Retina (tissue), 1 donor: ENCODE data around the gene HOXA3.

ENCODE experiments used
- DNase-seq: peaks from one replicate; pipeline ENCODE4 v3.0.0-alpha.2; 2016

The HOXA3 gene

DNA sequence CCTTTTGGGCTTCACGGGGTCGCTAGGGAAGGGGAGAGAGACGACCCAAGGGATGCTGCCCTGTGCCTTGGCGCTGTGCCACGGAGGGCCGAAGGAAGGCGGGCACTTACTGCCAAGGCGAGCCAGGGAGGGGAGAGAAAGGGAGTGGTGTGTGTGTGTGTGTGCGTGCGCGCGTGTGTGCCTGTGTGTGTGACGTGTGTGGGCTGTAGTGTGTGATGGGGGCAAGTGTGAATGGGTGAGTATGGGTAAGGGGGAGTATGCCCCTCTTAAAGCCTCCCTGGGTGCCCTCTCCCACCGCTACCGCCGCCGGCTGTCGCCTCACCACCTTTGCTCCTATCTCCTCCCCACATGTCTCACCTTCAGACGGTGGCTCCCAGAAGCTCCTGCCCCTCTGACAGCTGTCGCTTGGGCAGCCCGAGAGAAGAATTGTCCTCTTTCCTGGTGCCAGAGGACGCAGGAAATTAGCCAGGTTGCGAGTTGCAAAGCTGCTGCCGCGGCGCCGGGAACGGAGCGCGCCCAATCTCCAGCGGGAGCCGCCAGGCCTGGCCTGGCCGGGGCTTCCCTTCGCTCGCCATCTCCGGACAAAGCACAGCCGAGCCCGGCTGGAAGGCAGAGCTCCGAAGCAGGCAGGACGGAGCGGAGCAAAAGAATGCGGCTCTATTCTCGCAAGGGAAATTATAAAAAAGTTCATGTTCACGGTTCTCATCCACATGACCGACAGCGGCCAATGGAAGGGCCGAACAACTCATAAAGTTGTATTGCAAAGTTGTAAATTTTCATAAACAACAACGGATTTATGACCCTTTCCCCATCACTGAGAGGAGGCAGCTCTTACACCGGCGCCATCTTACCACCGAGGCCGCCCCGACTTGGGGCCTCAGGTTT is at the start of gene HOXA3:
Gene HOXA3 (minus strand): TSS at position 653 of the 885 bp plus-strand sequence. CDS start 41,943 bp downstream, outside the sequence.
- peak; percentile 68 for DNase-seq

DNA sequence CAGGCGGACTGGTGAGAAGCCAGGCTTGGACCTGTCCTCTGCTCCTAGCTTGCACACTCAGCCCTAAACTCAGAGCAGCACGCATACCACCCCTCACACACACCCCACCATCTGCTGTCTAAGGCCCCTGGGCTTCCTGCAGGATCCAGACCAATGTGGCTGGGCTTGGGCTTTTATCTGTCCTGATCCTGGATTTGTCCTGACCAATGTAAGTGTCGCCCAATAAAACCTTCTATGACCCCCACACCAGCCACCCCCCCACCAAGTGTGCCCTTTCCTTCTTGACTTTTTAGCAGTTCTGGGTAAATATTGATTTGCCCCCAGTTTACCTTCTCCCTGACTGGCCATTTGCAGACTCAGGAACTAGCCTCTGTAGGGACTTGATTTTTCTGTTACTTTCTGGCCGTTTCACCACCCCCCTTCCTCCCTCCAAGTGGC is 49.2 kb upstream of the HOXA3 start:
- peak; percentile 57 for DNase-seq

DNA sequence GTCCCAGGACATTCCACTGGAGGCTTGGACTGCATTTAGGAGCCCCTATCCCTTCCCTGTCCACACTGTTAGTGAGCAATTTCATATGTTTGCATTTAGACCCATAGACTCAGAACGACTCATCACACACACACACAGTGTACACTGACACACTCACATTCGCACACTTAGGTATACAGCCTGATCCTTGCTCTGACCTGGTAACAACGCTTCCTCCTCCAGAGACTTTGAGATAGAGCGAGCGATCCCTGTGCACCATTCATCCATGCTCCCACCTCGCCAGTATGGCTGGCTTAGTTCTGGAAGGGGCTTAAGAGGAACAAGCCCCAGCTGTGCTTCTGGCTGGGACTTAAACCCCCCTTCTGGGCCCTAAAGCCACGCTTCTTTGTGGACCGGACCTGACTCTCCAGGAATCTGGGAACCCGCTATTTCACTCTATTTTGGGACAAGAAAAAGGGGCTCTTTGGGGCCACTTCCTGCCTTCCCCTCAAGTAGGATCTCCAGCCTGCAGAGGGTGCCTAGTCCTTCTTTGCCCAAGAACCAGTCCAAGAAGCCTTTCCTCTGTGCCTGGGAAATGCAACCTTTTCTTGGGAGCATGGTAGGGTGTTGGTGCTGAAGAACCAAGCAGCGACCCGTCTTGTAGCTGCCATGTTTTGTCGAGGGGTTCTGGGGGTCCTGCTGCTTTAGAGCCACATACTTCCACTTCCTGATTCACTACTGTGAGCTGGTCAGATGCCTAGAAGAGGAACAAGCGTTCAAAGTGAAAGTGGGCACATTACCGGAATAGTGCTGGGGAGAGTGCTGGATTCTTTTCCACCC is 48.6 kb upstream of the HOXA3 start:
- peak; percentile 56 for DNase-seq

DNA sequence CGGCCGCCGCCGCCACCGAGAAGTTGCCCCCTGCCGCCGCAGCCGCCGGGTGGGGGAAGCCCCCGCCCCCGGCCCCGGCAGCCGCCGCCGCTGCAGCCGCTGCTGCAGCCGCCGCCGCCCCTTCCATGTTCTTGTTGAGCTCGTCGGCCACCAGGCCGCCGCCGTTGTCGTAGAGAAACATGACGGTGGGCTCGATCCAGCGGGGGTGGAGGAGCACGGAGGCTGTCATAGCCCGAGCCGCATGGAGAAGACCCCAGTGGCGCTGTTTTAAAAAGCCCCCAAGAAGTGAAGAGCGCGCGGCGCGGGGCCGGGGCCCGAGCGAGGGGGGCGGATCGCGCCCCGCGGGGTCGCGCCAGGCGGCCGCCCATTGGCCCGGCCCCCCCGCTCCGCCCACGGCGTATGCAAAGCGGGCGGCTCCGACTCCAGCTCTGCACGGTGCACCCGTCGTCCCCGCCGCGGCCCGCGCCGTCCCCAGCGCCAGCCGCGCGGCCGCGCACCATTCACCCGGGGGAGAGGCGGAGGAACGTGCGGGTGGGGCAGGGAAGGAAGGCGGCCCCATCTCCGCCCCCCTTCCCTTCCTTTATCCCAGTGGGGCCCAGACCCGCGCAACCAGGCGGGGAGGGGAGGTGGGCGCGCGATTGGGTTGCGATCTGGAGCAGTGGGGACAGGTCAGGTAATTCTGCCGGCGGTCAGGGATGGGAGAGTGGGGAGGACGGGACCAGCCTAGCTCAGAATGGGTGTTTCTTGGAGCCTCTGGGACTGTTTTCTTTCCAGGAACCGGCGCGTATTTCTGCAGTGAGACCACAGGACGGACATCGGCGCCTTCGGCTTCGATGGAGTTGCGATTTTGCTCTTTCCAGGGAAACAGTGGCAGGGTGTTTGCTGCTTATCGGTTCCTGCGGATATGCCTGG is 47.7 kb upstream of the HOXA3 start, which contains the start of gene HOXA13:
Gene HOXA13 (minus strand): TSS at position 243 of the 912 bp plus-strand sequence. CDS start 14 bp downstream, at position 229.
- peak; percentile 63 for DNase-seq

DNA sequence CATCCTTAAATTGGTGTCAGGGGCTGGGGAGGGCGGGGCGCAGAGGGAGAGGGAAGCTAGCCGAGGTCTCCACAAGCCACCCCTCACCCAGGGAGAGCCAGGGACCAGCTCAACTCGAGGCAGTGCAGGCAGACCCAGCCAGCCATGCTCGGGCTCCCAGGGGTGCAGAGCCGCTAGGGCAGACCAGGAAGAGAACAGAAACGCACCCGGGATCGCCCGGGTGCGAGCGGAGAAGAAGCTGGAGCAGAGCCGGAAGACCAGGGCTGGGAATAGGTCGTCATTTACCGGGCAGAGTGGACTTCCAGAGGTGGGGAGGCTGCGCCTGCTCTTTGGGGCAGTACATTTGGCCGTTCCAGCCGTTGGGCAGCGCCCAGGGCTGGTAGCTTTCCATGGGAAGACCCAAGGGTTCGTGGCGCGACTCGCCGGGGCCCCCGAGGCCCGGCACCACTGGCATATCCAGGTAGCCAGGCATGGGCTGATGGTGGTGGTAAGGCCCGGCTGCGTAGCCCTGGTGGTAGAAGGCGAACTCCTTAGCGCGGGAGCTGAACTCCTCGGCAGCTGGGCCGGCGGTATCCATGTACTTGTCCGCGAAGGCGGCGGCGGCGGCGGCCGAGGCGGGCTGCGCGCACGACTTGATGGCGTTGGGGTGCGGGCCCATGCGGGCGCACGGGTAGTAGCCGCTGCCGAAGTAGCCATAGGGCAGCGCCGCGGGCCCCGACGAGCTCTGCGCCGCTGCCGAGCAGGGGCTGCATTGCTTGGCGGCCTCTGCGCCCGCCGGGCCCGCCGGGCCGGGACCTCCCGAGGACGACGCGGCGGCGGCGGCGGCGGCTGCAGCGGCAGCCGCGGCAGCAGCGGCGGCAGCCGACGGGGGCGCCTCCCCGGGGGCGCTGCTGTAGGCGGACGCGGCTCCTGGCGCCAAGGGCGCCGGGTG is 46.8 kb upstream of the HOXA3 start:
- peak; percentile 72 for DNase-seq

DNA sequence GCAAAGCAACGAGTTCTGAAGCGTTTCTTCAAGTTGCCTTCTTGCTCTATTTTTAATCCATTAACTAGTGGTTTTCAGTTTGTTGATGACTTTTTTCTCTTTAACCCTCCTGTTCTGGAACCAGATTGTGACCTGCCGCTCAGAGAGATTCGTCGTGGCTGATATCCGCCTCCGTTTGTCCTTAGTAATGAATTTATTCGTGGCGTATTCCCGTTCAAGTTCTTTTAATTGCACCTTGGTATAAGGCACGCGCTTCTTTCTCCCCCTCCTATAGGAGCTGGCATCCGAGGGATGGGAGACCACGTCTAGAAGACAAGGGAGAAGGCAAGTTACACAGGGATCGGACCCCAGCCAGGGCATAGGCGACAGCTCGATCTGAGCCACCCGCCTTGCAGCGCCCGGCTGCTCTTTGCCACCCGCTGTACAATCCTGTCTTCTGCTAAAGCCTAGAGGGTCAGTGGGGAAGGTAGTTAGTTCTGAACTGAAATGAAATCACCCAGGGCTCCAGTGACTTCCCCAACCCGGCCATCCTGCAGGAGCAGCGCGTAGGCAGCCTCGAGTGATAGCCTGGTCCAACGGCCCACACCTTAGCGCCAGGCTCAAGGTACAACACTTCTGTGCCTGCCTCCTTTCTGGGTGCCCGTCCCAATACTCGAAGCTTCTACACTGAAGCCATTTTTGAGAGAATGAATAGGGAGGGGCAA is 45.9 kb upstream of the HOXA3 start:
- peak; percentile 66 for DNase-seq

DNA sequence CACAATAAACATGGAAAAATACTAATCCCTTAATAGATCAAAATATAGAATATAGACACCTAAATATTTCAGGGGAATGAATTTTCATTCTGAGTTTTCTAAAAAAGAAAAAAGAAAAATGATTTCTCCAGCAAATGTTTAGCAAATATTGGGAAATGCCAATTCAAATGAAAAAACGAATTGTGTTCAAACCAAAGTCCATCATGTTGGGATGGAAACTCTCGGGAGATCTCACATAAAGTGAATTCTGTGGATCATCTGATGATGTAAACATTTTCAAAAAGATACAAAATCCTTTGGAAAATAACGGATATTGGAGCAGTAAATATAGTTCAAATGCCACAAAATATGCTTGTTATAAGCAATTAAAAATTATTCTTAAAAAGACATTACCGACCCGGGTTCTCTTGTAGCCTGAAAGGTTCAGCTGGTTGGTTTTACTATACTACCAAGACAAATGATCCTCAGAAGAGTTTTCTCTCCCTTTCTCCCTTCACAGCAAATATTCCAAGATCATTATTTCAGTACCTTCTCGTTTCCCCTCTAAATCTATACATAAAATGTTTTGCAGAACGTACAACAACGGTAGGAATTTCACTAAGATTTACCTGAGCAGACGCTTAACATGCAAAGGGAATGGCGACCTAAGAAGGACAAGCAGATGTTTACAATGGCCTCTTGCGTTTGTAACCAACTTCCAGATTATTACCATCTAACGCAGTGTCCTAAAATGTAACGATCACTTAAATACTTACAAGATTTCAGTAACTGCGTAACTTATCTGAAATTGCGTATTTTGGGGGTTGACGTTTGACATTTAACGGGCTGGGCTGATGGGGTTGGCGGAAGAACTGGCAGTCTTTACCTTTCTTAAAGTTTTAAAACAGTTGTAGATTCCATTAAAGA is 45.0 kb upstream of the HOXA3 start:
- DNase-seq = no peak

DNA sequence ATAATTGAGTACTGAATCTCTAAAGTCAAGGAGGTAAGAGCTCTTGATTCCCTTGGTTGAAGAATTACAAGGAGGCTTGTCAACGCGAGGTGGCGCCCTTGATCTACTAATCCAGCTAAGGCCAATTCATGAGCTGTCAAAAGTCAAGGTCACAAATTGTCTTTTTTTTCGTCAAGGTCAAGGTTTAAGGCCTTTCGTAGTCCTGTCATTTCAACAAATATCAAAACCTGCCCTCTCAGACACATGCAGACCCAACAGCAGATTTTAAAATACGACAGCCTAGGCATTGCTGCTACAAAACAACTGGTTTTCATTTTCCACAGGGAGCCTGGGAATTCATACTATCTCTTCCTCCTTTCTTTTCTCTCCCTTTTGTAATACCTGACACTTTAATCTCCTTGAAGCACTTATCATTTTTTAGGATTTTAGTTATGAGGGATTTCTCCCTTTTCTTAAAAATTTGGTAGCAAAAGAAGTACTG is 43.9 kb upstream of the HOXA3 start:
- DNase-seq = peak; percentile 83

DNA sequence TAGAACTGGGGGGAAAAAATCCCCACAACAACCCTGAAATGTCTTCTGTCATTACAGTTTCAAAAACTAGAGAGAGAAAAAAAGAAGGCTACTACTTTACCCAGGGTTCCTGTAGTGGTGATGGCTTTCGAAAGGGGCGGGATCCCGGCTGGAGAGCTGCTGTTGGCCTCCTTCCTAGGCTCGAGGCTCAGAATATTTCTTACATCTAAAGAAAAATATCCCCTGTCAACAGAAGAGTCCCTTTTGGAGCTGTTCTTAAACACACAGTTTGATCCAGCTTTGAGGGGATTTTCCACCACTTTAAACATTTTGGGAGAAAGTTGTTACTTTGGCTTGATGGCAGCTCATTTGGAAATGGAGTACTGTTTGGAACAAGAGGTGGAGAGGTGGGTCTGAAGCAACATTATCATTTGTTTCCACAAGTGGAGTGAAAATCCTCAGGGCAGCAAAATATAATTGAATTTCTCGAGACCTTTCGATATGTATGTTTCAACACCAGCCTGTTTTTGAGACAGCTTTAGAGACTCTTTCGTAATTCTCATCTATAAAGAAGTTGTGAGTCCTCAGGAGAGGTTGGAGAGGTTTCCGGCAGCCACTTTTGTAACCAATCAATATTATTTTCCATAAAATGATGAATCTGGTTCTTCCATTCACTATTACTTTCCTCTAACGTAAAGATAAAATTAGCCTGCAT is 42.5 kb upstream of the HOXA3 start:
- DNase-seq = no peak

DNA sequence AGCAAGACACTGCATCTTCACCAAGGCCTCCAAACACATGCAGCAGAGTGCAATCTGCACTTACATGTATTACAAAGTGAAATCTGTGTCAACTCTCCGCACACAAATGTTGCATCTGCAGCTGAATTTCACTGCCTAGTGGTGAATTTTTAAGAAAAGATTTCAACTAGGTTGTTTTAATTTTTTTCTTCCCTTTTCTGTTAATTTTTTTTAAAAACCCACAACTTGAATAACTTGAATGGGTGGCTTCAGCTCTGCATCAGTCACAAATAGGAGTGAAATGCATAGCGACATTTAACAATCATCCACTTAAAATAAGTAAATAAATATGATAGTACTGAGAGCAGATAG is 41.6 kb upstream of the HOXA3 start:
- no peak for DNase-seq

DNA sequence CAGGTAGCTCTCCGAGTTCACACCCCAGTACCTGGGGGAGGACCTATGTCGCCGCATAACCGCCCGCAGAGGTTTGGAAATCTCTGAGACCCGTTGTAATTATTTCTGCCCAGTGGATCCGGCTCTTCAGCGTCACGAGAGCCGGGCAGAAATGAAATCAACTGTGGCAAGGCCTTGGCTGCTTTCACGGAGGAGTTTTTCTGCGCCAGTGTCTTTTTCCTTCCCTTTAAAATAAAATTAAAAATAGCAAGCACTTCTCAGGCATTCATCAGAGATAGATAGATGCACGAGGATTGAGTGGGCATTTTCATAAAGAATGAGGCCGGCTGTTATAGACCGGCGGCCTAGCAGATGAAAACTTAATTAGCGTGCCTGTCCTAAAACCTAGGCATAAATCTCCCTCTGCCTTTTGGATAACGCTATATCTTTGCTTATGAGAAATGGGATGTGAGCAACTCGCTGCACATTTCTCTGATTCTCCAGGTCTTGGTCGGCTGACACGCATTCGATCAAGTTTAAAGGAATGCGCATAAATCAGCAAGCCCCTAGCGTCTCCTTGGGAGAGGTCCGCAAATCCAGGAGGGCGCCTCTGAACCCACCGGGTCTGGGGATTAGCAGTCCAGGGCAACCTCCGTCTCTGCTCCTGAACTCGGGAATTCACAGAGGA is 41.1 kb upstream of the HOXA3 start:
- peak; percentile 69 for DNase-seq

DNA sequence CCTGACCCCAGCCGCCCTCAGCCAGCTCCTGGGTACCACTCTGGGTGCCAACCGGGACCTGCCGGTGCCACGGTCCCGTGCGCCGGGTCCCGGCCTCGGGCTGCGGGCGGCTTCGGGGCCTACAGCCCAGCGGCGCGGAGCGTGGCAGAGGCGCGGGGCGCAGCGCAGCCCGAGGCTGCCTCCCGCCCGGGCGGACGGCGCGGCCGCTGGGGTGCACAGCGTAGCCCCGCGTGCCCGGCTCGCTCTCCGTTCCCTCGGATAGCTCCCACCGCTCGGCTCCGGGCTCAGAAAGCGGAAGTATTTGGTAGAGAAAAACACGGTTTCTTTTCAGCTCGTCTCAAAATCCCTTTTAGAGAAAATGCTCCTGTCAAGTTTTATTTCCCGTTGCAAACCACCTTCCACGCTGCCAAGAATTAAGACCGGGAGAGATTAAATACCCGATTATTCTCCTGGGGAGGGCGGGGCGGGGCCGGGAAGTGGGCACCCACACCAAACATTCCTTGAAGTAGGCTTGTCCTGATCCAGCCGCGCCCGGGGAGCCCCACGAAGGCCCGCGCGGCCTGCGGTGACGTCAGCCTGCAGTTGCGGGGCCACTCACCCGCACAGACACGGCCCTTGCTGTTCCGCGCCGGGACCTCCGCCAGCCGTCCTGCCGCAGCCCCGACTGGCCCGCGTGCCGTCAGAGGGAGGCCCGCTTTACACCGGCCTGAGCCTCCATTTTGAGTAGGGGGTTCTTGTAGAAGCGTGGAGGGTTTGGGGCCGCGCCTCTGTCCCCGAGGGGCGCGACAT is 40.4 kb upstream of the HOXA3 start:
- peak; percentile 53 for DNase-seq

DNA sequence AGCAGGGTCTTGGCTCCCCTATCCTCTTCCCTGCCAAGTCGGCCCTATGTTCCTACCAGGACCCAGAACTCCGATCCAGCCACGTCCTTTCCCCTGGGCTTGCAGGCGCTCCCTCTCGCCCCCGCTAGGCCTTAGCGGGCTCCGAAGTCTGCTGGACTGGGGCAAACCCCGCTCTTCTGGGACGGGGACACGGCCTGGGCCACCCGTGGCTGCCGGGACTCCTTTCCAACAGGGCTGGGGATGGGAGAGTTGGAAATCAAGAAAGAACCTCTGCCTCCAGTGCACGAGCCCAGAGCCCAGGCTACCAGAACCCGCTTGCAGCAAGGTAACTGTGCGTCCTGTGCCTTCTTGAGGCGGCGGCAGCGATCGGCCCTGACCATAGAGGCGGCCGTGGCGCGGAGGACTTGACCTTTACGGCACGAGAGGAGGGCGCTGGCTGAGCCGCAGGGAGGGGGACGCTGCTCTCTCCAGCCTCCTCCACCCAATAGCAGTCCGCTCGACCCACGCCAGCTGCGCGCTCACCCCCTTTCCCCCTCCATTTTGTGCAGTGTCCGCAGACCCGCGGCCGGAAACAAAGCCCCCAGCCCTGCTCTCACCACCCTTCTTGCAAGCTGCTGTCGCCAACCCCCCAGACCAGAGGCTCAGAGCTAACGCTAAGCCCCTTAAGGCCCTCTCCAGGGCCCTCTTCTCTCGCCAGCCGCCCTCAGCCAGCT is 39.6 kb upstream of the HOXA3 start:
- peak; percentile 66 for DNase-seq

DNA sequence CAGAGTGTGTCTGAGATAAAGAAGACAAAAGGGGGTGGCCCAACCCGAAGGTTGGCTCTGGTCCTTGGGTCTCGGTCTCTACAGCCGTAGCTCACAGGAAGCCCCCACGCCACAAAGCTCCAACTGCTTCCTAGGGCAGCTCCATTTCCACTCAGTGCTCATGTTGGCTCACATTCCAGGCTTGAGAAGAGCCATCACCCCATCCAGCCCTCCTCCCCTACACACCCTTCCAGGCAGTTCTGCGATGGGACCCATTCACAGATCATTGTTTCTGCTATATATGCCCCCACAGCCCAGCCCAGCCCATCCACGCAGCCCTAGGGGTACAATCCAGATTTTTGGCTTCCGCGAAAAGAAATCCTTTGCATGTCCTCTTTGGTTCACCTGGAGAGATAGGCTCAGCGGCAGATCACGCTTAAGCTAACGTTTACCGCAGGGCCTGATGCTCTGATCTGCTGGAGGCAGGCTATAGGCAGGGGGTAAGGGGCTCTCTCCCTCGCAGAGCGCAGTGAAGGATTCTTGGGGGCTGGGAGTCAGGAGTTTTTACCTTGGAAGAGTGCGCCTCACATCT is 38.9 kb upstream of the HOXA3 start:
- no peak for DNase-seq

DNA sequence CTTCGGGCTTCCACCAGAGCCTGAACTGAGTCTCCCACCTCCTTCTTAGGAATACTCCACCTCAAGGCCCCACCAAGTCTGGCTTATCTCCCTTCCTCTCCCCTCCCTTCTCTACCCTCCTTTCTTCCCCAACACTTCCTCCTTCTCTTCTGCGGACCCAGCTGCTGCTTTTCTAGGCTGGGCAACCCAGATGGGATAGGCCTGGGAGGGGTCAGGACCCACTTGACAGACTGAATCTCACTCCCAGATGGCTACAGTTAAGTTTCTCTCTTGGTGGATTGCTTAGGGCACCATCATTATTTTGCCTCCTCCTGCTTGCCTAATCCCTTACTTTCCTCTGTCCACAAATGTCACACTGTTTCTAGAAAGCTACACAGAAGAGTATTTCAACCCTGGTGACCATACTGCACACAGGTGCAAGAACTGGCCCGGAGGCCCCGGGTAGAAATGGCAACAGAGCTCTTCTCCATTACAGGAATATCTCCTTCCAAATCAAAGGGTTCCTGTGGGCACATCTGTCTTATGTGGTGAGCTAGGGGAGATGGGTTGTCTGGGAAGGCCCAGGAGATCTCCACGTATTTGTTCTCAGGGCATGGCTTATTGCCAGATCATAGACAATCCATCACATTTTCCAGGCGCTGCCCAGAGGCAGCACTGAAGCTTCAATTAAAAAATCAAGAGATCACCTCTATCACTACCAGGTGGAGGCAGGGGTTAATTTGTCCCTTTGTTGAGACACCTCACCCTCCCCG is 37.8 kb upstream of the HOXA3 start:
- no peak for DNase-seq
